CD4-positive, alpha-beta memory T cell (primary cell): ENCODE data around the gene LARP4. TPM values are rescaled to one million over a fixed set of nuclear protein-coding genes. Genes with fewer than 3 reads are reported as not detected.
"Not testable (repeated sequence)": the region's sequence is repeated elsewhere in the genome, so short reads cannot be mapped to it uniquely, and the experiment has no call there.

Experiments
- CTCF ChIA-PET: fragments of 350-600 bp; sonication (Branson Sonifier 250); formaldehyde crosslinking; loops from one replicate; lab custom pipeline; 2021; ENCODE audit warnings: inconsistent platforms; ENCODE audit not compliant: partially characterized antibody; lab: Charles Lee
- POLR2A ChIA-PET: fragments of 350-600 bp; sonication (Branson Sonifier 250); formaldehyde crosslinking; loops from one replicate; lab custom pipeline; 2021; ENCODE audit not compliant: partially characterized antibody; lab: Charles Lee
- DNase-seq, 5 donors: peaks; one replicate each; pipeline versions ENCODE4 v3.0.0 to v3.0.0-alpha.2; 2020 to 2022; ENCODE audit warnings: mixed read lengths in 1 of 5
- H3K27ac ChIP-seq: one replicate; pipeline ENCODE4 v1.7.0; 2013; ENCODE audit warnings: low read depth, low read length
- H3K27me3 ChIP-seq: 2 replicates; pipeline ENCODE4 v1.7.0; 2013; ENCODE audit warnings: mild to moderate bottlenecking, low read length, moderate library complexity; ENCODE audit not compliant: insufficient read depth
- H3K36me3 ChIP-seq: 2 replicates; pipeline ENCODE4 v1.7.0; 2013; ENCODE audit warnings: mild to moderate bottlenecking, low read length, moderate library complexity; ENCODE audit not compliant: insufficient read depth
- H3K4me1 ChIP-seq: 2 replicates; pipeline ENCODE4 v1.7.0; 2013; ENCODE audit warnings: mild to moderate bottlenecking, low read length, moderate library complexity; ENCODE audit not compliant: insufficient read depth
- H3K4me3 ChIP-seq, 2 donors: one replicate each; pipeline ENCODE4 v1.7.0; 2013; ENCODE audit warnings: low read length in 2 of 2, mild to moderate bottlenecking in 1 of 2
- H3K9me3 ChIP-seq, 2 donors: one replicate each; pipeline ENCODE4 v1.7.0; 2013; ENCODE audit warnings: low read length in 2 of 2, control low read depth in 1 of 2; ENCODE audit not compliant: control insufficient read depth in 1 of 2
- H3K27ac Mint-ChIP-seq, 7 donors: one replicate each; pipeline ENCODE4 v1.8.0; 2020 to 2021; ENCODE audit warnings: mixed read lengths in 7 of 7, mild to moderate bottlenecking in 6 of 7, inconsistent platforms in 3 of 7, moderate library complexity in 3 of 7
- H3K27me3 Mint-ChIP-seq, 2 donors: one replicate each; pipeline ENCODE4 v1.8.0; 2020 to 2021; ENCODE audit warnings: mixed read lengths in 2 of 2
- H3K36me3 Mint-ChIP-seq, 2 donors: one replicate each; pipeline ENCODE4 v1.8.0; 2020 to 2021; ENCODE audit warnings: mixed read lengths in 2 of 2, inconsistent platforms in 1 of 2, mild to moderate bottlenecking in 1 of 2
- H3K4me1 Mint-ChIP-seq, 4 donors: one replicate each; pipeline ENCODE4 v1.8.0; 2020 to 2021; ENCODE audit warnings: mixed read lengths in 4 of 4, mild to moderate bottlenecking in 1 of 4
- H3K4me3 Mint-ChIP-seq, 8 donors: one replicate each; pipeline ENCODE4 v1.8.0; 2020 to 2021; ENCODE audit warnings: mixed read lengths in 8 of 8, mild to moderate bottlenecking in 7 of 8, moderate library complexity in 6 of 8, inconsistent platforms in 3 of 8
- H3K9me3 Mint-ChIP-seq, 8 donors: one replicate each; pipeline ENCODE4 v1.8.0; 2020 to 2021; ENCODE audit warnings: mixed read lengths in 8 of 8, mild to moderate bottlenecking in 5 of 8, inconsistent platforms in 3 of 8, moderate library complexity in 1 of 8
- intact Hi-C: fragments of 100-400 bp; cut with micrococcal nuclease; formaldehyde crosslinking; loops from one replicate; pipeline ENCODE4 v1.15.1; 2023
- polyA plus RNA-seq, 2 donors: library from polyadenylated mRNA; unstranded; fragments of 300-500 nt; fragmentation: Illumina TruSeq; gene quantifications; one replicate each; pipeline ENCODE4 v1.2.3, GENCODE V29; 2021
- total RNA-seq, 2 experiments: library from RNA; stranded (reverse); gene quantifications; one replicate each; pipeline ENCODE4 v1.2.3, GENCODE V29; 2021

The LARP4 gene
- total and polyA plus RNA-seq, 4 experiments from 2014 or later: 14.2 to 40.7 (median 29.4) TPM

GRCh38 chr12:50442178-50442908 is 41.7 kb downstream of the LARP4 start:
- no peak overlapping the region for H3K4me3 ChIP-seq
- H3K36me3 ChIP-seq: peaks cover 34% of the 10 kb centered on the region
- no peaks in the 10 kb centered on the region for H3K27me3 Mint-ChIP-seq
- H3K4me1 ChIP-seq: no peaks in the 10 kb centered on the region
- peak overlapping the region in 4 of 7 donors; percentile 14 to 74 (median 70) for H3K27ac Mint-ChIP-seq
- no peak for DNase-seq
- ChIA-PET POLR2A (no interaction called here), CTCF (no interaction called here)
- no peaks in the 10 kb centered on the region for H3K9me3 Mint-ChIP-seq
- H3K4me3 Mint-ChIP-seq: no peak overlapping the region
- intact Hi-C loops: no loop called here
- no peaks in the 10 kb centered on the region for H3K9me3 ChIP-seq
- H3K27ac ChIP-seq: no peak overlapping the region
- H3K4me1 Mint-ChIP-seq: peaks cover 0 to 8% (median 2%) of the 10 kb centered on the region in 4 donors
- H3K36me3 Mint-ChIP-seq: peaks cover 37 to 69% of the 10 kb centered on the region in 2 donors
- H3K27me3 ChIP-seq: no peaks in the 10 kb centered on the region

- H3K4me1 ChIP-seq, CTCF ChIA-PET, H3K9me3 ChIP-seq, H3K27me3 Mint-ChIP-seq, DNase-seq, intact Hi-C loops, H3K4me3 Mint-ChIP-seq, H3K9me3 Mint-ChIP-seq, H3K27ac Mint-ChIP-seq, H3K36me3 ChIP-seq, POLR2A ChIA-PET, H3K4me1 Mint-ChIP-seq, H3K27ac ChIP-seq, H3K27me3 ChIP-seq, H3K4me3 ChIP-seq: not testable (repeated sequence)
- peaks cover 32 to 48% of the 10 kb centered on the region in 2 donors for H3K36me3 Mint-ChIP-seq
These were observed 49.0 kb downstream of the LARP4 start for GRCh38 chr12:50449671-50450070.

- Histone ChIP-seq H3K4me3 (no peak overlapping the region), H3K27me3 (no peaks in the 10 kb centered on the region), H3K27ac (no peak overlapping the region), H3K4me1 (no peaks in the 10 kb centered on the region), H3K36me3 (peaks cover 4% of the 10 kb centered on the region), H3K9me3 (no peaks in the 10 kb centered on the region)
- peaks cover 2 to 6% (median 4%) of the 10 kb centered on the region in 4 donors for H3K4me1 Mint-ChIP-seq
- no peaks in the 10 kb centered on the region for H3K27me3 Mint-ChIP-seq
- no peaks in the 10 kb centered on the region for H3K9me3 Mint-ChIP-seq
- H3K36me3 Mint-ChIP-seq: peaks cover 31 to 52% of the 10 kb centered on the region in 2 donors
- no peak overlapping the region for H3K4me3 Mint-ChIP-seq
- ChIA-PET POLR2A (no interaction called here), CTCF (no interaction called here)
- peak overlapping the region in 1 of 7 donors; percentile 66 for H3K27ac Mint-ChIP-seq
- DNase-seq: no peak
- intact Hi-C loops: no loop called here
These were observed 52.1 kb downstream of the LARP4 start for GRCh38 chr12:50452795-50453194.

- H3K27ac Mint-ChIP-seq: no peak overlapping the region
These were observed 53.2 kb downstream of the LARP4 start for GRCh38 chr12:50453872-50454271.

GRCh38 chr12:50458606-50459005 is 57.9 kb downstream of the LARP4 start:
- no peak overlapping the region for H3K27ac Mint-ChIP-seq
- Histone ChIP-seq H3K36me3 (peaks cover 7% of the 10 kb centered on the region), H3K4me3 (no peak overlapping the region), H3K27ac (no peak overlapping the region), H3K9me3 (no peaks in the 10 kb centered on the region), H3K4me1 (no peaks in the 10 kb centered on the region), H3K27me3 (no peaks in the 10 kb centered on the region)
- DNase-seq: no peak
- H3K27me3 Mint-ChIP-seq: no peaks in the 10 kb centered on the region
- H3K4me3 Mint-ChIP-seq: no peak overlapping the region
- no peaks in the 10 kb centered on the region for H3K4me1 Mint-ChIP-seq
- CTCF ChIA-PET: no interaction called here
- H3K9me3 Mint-ChIP-seq: no peaks in the 10 kb centered on the region
- peaks cover 33 to 40% of the 10 kb centered on the region in 2 donors for H3K36me3 Mint-ChIP-seq
- POLR2A ChIA-PET: no interaction called here
- intact Hi-C loops: no loop called here

More at GRCh38 chr12:50453872-50454271, 53.2 kb downstream of the LARP4 start:
- ChIA-PET POLR2A (no interaction called here), CTCF (no interaction called here)
- no peak overlapping the region for H3K4me3 Mint-ChIP-seq
- Histone ChIP-seq H3K4me3 (no peak overlapping the region), H3K27me3 (no peaks in the 10 kb centered on the region), H3K9me3 (no peaks in the 10 kb centered on the region), H3K36me3 (no peaks in the 10 kb centered on the region), H3K27ac (no peak overlapping the region), H3K4me1 (no peaks in the 10 kb centered on the region)
- no peaks in the 10 kb centered on the region for H3K27me3 Mint-ChIP-seq
- peaks cover 22 to 48% of the 10 kb centered on the region in 2 donors for H3K36me3 Mint-ChIP-seq
- peaks cover 2 to 6% (median 4%) of the 10 kb centered on the region in 4 donors for H3K4me1 Mint-ChIP-seq
- intact Hi-C loops: no loop called here
- DNase-seq: no peak
- no peaks in the 10 kb centered on the region for H3K9me3 Mint-ChIP-seq

GRCh38 chr12:50467439-50467838 is 66.8 kb downstream of the LARP4 start:
- ChIA-PET CTCF (no interaction called here), POLR2A (no interaction called here)
- Histone ChIP-seq H3K27ac (no peak overlapping the region), H3K9me3 (no peaks in the 10 kb centered on the region), H3K4me3 (no peak overlapping the region), H3K27me3 (no peaks in the 10 kb centered on the region), H3K4me1 (no peaks in the 10 kb centered on the region), H3K36me3 (peaks cover 24% of the 10 kb centered on the region)
- Mint-ChIP-seq H3K36me3 (peaks cover 51 to 65% of the 10 kb centered on the region in 2 donors), H3K4me3 (no peak overlapping the region), H3K27ac (peak overlapping the region in 1 of 7 donors; percentile 30), H3K27me3 (no peaks in the 10 kb centered on the region), H3K9me3 (no peaks in the 10 kb centered on the region), H3K4me1 (peaks cover 0 to 1% (median 0%) of the 10 kb centered on the region in 4 donors)
- no peak for DNase-seq
- intact Hi-C loops: no loop called here

GRCh38 chr12:50477241-50477832 is 76.7 kb downstream of the LARP4 start:
- no peaks in the 10 kb centered on the region for H3K9me3 Mint-ChIP-seq
- no peak for DNase-seq
- Histone ChIP-seq H3K36me3 (peaks cover 16% of the 10 kb centered on the region), H3K4me3 (no peak overlapping the region), H3K27ac (no peak overlapping the region), H3K4me1 (no peaks in the 10 kb centered on the region), H3K27me3 (no peaks in the 10 kb centered on the region), H3K9me3 (no peaks in the 10 kb centered on the region)
- H3K4me3 Mint-ChIP-seq: no peak overlapping the region
- H3K4me1 Mint-ChIP-seq: no peaks in the 10 kb centered on the region
- H3K36me3 Mint-ChIP-seq: peaks cover 30 to 46% of the 10 kb centered on the region in 2 donors
- intact Hi-C loops: no loop called here
- POLR2A ChIA-PET: no interaction called here
- peak overlapping the region in 1 of 7 donors; percentile 91 for H3K27ac Mint-ChIP-seq
- no peaks in the 10 kb centered on the region for H3K27me3 Mint-ChIP-seq
- CTCF ChIA-PET: no interaction called here
